ENCODE results near the gene CWC25.
A peak's percentile ranks its signal among the peaks of the same experiment; 100 is the strongest.
"Not testable (repeated sequence)": the region's sequence is repeated elsewhere in the genome, so short reads cannot be mapped to it uniquely, and the experiment has no call there.

CWC25 gene

GRCh38 chr17:38809828-38810227 lies 15.3 kb downstream of the CWC25 start:
- H3K4me1 Mint-ChIP-seq = no peaks in the 10 kb centered on the region
- no peak overlapping the region for H3K27ac Mint-ChIP-seq
- no peak for ATAC-seq
- no peaks in the 10 kb centered on the region for H3K9me3 Mint-ChIP-seq
- peaks cover 49% of the 10 kb centered on the region for H3K36me3 Mint-ChIP-seq (ENCODE audit: low read depth)
- H3K27me3 Mint-ChIP-seq = no peaks in the 10 kb centered on the region
- H3K4me3 Mint-ChIP-seq = no peak overlapping the region
- DNase-seq = no peak

- peaks cover 38% of the 10 kb centered on the region for H3K4me1 Mint-ChIP-seq
- H3K36me3 Mint-ChIP-seq (ENCODE audit: low read depth) = peaks cover 44% of the 10 kb centered on the region
- H3K27me3 Mint-ChIP-seq = no peaks in the 10 kb centered on the region
- peak overlapping the region; percentile 81 for H3K27ac Mint-ChIP-seq
- H3K4me3 Mint-ChIP-seq = peak overlapping the region; percentile 83
- no peaks in the 10 kb centered on the region for H3K9me3 Mint-ChIP-seq
- DNase-seq = no peak
- no peak for ATAC-seq
Observed at GRCh38 chr17:38800237-38800760, 24.8 kb downstream of the CWC25 start.

GRCh38 chr17:38799501-38800236 lies 25.5 kb downstream of the CWC25 start, which contains the start of gene PIP4K2B:
Gene PIP4K2B (minus strand): TSS chr17:38799556. CDS start chr17:38799424, 132 bp downstream.
- Mint-ChIP-seq H3K9me3 (no peaks in the 10 kb centered on the region), H3K27me3 (no peaks in the 10 kb centered on the region), H3K36me3 (ENCODE audit: low read depth) (peaks cover 43% of the 10 kb centered on the region), H3K4me1 (peaks cover 40% of the 10 kb centered on the region), H3K4me3 (peak within 1 kb of the TSS; percentile 99), H3K27ac (peak within 1 kb of the TSS; percentile 94)
- DNase-seq = peak; percentile 89
- peak; percentile 84 for ATAC-seq

- peak; percentile 48 for DNase-seq
- Mint-ChIP-seq H3K36me3 (ENCODE audit: low read depth) (peaks cover 36% of the 10 kb centered on the region), H3K9me3 (no peaks in the 10 kb centered on the region), H3K4me3 (peak overlapping the region; percentile 99), H3K27me3 (no peaks in the 10 kb centered on the region), H3K4me1 (peaks cover 47% of the 10 kb centered on the region), H3K27ac (peak overlapping the region; percentile 94)
- peak; percentile 34 for ATAC-seq
Observed at GRCh38 chr17:38798614-38799500, 26.3 kb downstream of the CWC25 start.

- H3K4me1 Mint-ChIP-seq = peaks cover 49% of the 10 kb centered on the region
- H3K27ac Mint-ChIP-seq = peak overlapping the region; percentile 94
- peak overlapping the region; percentile 99 for H3K4me3 Mint-ChIP-seq
- no peaks in the 10 kb centered on the region for H3K9me3 Mint-ChIP-seq
- DNase-seq = no peak
- H3K27me3 Mint-ChIP-seq = no peaks in the 10 kb centered on the region
- no peak for ATAC-seq
- peaks cover 37% of the 10 kb centered on the region for H3K36me3 Mint-ChIP-seq (ENCODE audit: low read depth)
Observed at GRCh38 chr17:38797828-38798227, 27.3 kb downstream of the CWC25 start.

GRCh38 chr17:38797158-38797490 lies 28.0 kb downstream of the CWC25 start:
- H3K9me3 Mint-ChIP-seq = no peaks in the 10 kb centered on the region
- ATAC-seq = no peak
- no peak overlapping the region for H3K27ac Mint-ChIP-seq
- peaks cover 36% of the 10 kb centered on the region for H3K36me3 Mint-ChIP-seq (ENCODE audit: low read depth)
- H3K27me3 Mint-ChIP-seq = no peaks in the 10 kb centered on the region
- no peak for DNase-seq
- peaks cover 49% of the 10 kb centered on the region for H3K4me1 Mint-ChIP-seq
- H3K4me3 Mint-ChIP-seq = peak overlapping the region; percentile 99

GRCh38 chr17:38796451-38797157 lies 28.5 kb downstream of the CWC25 start:
- Mint-ChIP-seq H3K27me3 (no peaks in the 10 kb centered on the region), H3K9me3 (no peaks in the 10 kb centered on the region), H3K27ac (no peak overlapping the region), H3K36me3 (ENCODE audit: low read depth) (peaks cover 34% of the 10 kb centered on the region), H3K4me1 (peaks cover 49% of the 10 kb centered on the region), H3K4me3 (no peak overlapping the region)
- DNase-seq = no peak
- ATAC-seq = no peak

GRCh38 chr17:38794221-38794620 lies 30.9 kb downstream of the CWC25 start:
- ATAC-seq (no peak), DNase-seq (no peak)
- no peaks in the 10 kb centered on the region for H3K27me3 Mint-ChIP-seq
- no peak overlapping the region for H3K4me3 Mint-ChIP-seq
- no peaks in the 10 kb centered on the region for H3K9me3 Mint-ChIP-seq
- H3K36me3 Mint-ChIP-seq (ENCODE audit: low read depth) = peaks cover 24% of the 10 kb centered on the region
- H3K27ac Mint-ChIP-seq = no peak overlapping the region
- H3K4me1 Mint-ChIP-seq = peaks cover 43% of the 10 kb centered on the region

GRCh38 chr17:38791162-38791561 lies 34.0 kb downstream of the CWC25 start:
- ATAC-seq = no peak
- DNase-seq = no peak
- Mint-ChIP-seq H3K27me3 (no peaks in the 10 kb centered on the region), H3K27ac (no peak overlapping the region), H3K36me3 (ENCODE audit: low read depth) (peaks cover 9% of the 10 kb centered on the region), H3K4me3 (no peak overlapping the region), H3K4me1 (peaks cover 16% of the 10 kb centered on the region), H3K9me3 (no peaks in the 10 kb centered on the region)

GRCh38 chr17:38790148-38790707 lies 34.9 kb downstream of the CWC25 start:
- not testable (repeated sequence) for H3K4me3 Mint-ChIP-seq, H3K9me3 Mint-ChIP-seq, H3K27ac Mint-ChIP-seq, ATAC-seq, H3K27me3 Mint-ChIP-seq, DNase-seq
- Mint-ChIP-seq H3K36me3 (ENCODE audit: low read depth) (peaks cover 11% of the 10 kb centered on the region), H3K4me1 (peaks cover 10% of the 10 kb centered on the region)

- Mint-ChIP-seq H3K27ac (no peak overlapping the region), H3K9me3 (no peaks in the 10 kb centered on the region), H3K36me3 (ENCODE audit: low read depth) (peaks cover 12% of the 10 kb centered on the region), H3K4me3 (no peak overlapping the region), H3K27me3 (no peaks in the 10 kb centered on the region), H3K4me1 (peaks cover 4% of the 10 kb centered on the region)
- ATAC-seq (no peak), DNase-seq (no peak)
Observed at GRCh38 chr17:38789185-38789584, 35.9 kb downstream of the CWC25 start.

- not testable (repeated sequence) for H3K27ac Mint-ChIP-seq
- peaks cover 16% of the 10 kb centered on the region for H3K36me3 Mint-ChIP-seq (ENCODE audit: low read depth)
Observed at GRCh38 chr17:38787999-38788398, 37.1 kb downstream of the CWC25 start.

GRCh38 chr17:38786372-38786771 lies 38.7 kb downstream of the CWC25 start:
- Mint-ChIP-seq H3K36me3 (ENCODE audit: low read depth) (peaks cover 9% of the 10 kb centered on the region), H3K4me1 (peaks cover 2% of the 10 kb centered on the region), H3K27me3 (no peaks in the 10 kb centered on the region), H3K27ac (no peak overlapping the region), H3K4me3 (no peak overlapping the region), H3K9me3 (no peaks in the 10 kb centered on the region)
- DNase-seq = no peak
- ATAC-seq = no peak

More at GRCh38 chr17:38787999-38788398, 37.1 kb downstream of the CWC25 start:
- ATAC-seq, H3K4me1 Mint-ChIP-seq, H3K27me3 Mint-ChIP-seq, DNase-seq, H3K4me3 Mint-ChIP-seq, H3K9me3 Mint-ChIP-seq: not testable (repeated sequence)

GRCh38 chr17:38783227-38783626 lies 41.9 kb downstream of the CWC25 start:
- H3K9me3 Mint-ChIP-seq = no peaks in the 10 kb centered on the region
- DNase-seq = no peak
- H3K4me1 Mint-ChIP-seq = peaks cover 2% of the 10 kb centered on the region
- no peak for ATAC-seq
- no peak overlapping the region for H3K27ac Mint-ChIP-seq
- H3K36me3 Mint-ChIP-seq (ENCODE audit: low read depth) = peaks cover 16% of the 10 kb centered on the region
- no peaks in the 10 kb centered on the region for H3K27me3 Mint-ChIP-seq
- H3K4me3 Mint-ChIP-seq = no peak overlapping the region

All from activated naive CD8-positive, alpha-beta T cell treated with anti-CD3 and anti-CD28 coated beads, Interleukin-2, amount 50 U/mL, for 24 hours (primary cell).